Spleen (tissue), 7 donors: ENCODE data around the gene KCNQ5.

Experiments used
- POLR2A ChIP-seq, 3 donors: fragments of 450-650 bp; IDR thresholded peaks; one replicate each; pipeline ENCODE4 v1.5.1; 2017; ENCODE audit warnings: antibody characterized with exemption in 3 of 3, mild to moderate bottlenecking in 1 of 3
- POLR2AphosphoS5 ChIP-seq, 3 donors: sonication (generic); formaldehyde crosslinking; IDR thresholded peaks; one replicate each; pipeline ENCODE4 v1.5.1; 2017; ENCODE audit warnings: antibody characterized with exemption in 3 of 3
- TF ChIP-seq, protein P1 (sequence below), 11 experiments: fragments of 200-600 bp in 7 of 11; fragments of 450-650 bp in 4 of 11; sonication (generic) in 4 of 11; IDR thresholded peaks in 8 of 11; conservative IDR thresholded peaks in 3 of 11; 1 replicate in 7 of 11; 2 replicates in 4 of 11; pipeline versions ENCODE4 v1.4.0 to v1.8.0; 2016 to 2021; ENCODE audit warnings: antibody characterized with exemption in 11 of 11, inconsistent platforms in 4 of 11, mild to moderate bottlenecking in 1 of 11
- donor health status: DM: no; HTN: no; CAD: no; lungs with moderate emphysema.
- donor health status: DM: no; HTN: no; CAD: no.
- donor health status: DM: no; HTN: no; CAD: no.

DNA sequence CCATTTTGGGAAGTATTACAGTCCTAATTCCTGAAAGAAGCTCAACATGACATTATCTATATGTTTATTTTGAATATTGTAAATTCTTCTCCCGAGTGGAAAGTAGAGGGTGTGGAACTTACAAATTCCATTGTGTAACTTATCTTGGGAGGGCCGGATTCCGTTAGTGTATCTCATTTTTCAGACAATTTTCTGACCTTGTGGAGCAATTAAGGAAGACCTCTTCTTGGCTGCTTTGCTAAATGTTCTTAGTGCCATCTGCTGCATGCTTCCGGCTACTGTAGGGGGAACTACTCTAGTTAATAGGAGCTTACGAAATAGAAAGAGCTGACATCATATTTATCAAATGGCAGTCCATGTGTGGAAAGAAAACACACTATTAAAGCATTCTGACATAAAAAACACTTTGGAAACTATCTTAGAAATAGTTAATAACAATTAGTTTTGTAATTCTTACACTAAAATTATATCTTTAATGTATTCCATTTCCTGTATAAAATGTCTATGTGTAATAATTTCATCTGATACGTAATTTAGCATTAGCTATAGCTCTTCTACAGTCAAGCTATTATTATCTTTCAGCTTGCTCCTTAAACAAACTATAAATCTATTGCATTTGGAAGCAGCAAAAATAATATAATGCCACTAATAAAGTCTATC, 41.5 kb upstream of the KCNQ5 start:
- TF ChIP-seq, protein P1, sequence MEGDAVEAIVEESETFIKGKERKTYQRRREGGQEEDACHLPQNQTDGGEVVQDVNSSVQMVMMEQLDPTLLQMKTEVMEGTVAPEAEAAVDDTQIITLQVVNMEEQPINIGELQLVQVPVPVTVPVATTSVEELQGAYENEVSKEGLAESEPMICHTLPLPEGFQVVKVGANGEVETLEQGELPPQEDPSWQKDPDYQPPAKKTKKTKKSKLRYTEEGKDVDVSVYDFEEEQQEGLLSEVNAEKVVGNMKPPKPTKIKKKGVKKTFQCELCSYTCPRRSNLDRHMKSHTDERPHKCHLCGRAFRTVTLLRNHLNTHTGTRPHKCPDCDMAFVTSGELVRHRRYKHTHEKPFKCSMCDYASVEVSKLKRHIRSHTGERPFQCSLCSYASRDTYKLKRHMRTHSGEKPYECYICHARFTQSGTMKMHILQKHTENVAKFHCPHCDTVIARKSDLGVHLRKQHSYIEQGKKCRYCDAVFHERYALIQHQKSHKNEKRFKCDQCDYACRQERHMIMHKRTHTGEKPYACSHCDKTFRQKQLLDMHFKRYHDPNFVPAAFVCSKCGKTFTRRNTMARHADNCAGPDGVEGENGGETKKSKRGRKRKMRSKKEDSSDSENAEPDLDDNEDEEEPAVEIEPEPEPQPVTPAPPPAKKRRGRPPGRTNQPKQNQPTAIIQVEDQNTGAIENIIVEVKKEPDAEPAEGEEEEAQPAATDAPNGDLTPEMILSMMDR (IDR thresholded peaks at IDR 0.05 in 8 of 11, conservative IDR thresholded peaks at IDR 0.05 in 3 of 11): peak in 1 of 11 experiments; percentile 11
- no peak for TF ChIP-seq POLR2AphosphoS5 (IDR thresholded peaks at IDR 0.05)
- TF ChIP-seq POLR2A (IDR thresholded peaks at IDR 0.05): no peak
